Transverse colon (tissue), 3 donors: ENCODE results near the gene FBLN5.

Source experiments
- CTCF ChIP-seq, 5 experiments: fragments of 200-600 bp in 3 of 5; fragments of 450-650 bp in 2 of 5; sonication (generic) in 3 of 5; IDR thresholded peaks; 1 replicate in 2 of 5; 2 replicates in 3 of 5; pipeline ENCODE4 v1.5.1; 2016 to 2017; ENCODE audit warnings: antibody characterized with exemption in 5 of 5, inconsistent platforms in 3 of 5, mild to moderate bottlenecking in 2 of 5, moderate library complexity in 1 of 5
- EP300 ChIP-seq: sonication (generic); formaldehyde crosslinking; IDR thresholded peaks from one replicate; pipeline ENCODE4 v1.6.1; 2017; ENCODE audit warnings: antibody characterized with exemption, low read depth

DNA sequence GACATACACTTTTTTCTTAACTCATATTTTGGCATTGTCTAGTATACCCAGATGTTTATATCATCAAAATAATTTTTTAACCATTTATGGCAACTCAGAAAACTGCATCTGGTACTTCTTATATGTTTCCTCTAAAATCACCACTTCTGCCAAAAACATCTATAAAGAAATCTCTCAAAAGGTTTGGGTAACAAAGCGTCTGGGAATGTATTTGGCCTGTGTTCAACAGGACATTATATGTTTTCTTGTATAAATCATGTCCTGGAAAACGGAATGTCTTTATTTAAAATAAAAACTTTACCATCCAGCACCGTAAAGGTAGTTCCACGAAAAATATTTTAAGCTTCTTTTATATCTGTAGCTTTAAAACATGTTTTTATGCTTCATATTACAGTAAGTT is 36.1 kb upstream of the FBLN5 start:
- TF ChIP-seq CTCF (IDR thresholded peaks at IDR 0.05) (no peak), EP300 (no peak)
